WTC11 (cell line): ENCODE results near the gene SLC27A6. TPM values are rescaled to one million over a fixed set of nuclear protein-coding genes. Genes with fewer than 3 reads are reported as not detected.
"Not testable (repeated sequence)": the region's sequence is repeated elsewhere in the genome, so short reads cannot be mapped to it uniquely, and the experiment has no call there.

Experiments used
- ATAC-seq: fragments of 200-7000 bp; cut with Tn5 transposase; 2 replicates; pipeline ENCODE4 v1.10.0; 2021; ENCODE audit warnings: mild to moderate bottlenecking, moderate library complexity
- CTCF ChIA-PET: fragments of 300-600 bp; sonication (Branson Sonifier 250); formaldehyde crosslinking; loops from one replicate; lab custom pipeline; 2021; ENCODE audit warnings: antibody characterized with exemption; lab: Charles Lee
- POLR2A ChIA-PET: fragments of 350-600 bp; sonication (Branson Sonifier 250); formaldehyde crosslinking; loops from one replicate; lab custom pipeline; 2021; ENCODE audit warnings: antibody characterized with exemption; lab: Charles Lee
- DNase-seq: peaks from one replicate; pipeline ENCODE4 v3.0.0; 2021; ENCODE audit warnings: low spot score
- H3K27ac Mint-ChIP-seq: 2 replicates; pipeline ENCODE4 v1.8.0; 2021; ENCODE audit warnings: mixed read lengths
- H3K27me3 Mint-ChIP-seq: 2 replicates; pipeline ENCODE4 v1.8.0; 2021; ENCODE audit warnings: low read depth, mild to moderate bottlenecking, moderate library complexity, mixed read lengths
- H3K36me3 Mint-ChIP-seq: 2 replicates; pipeline ENCODE4 v1.8.0; 2021; ENCODE audit warnings: mixed read lengths
- H3K4me1 Mint-ChIP-seq: 2 replicates; pipeline ENCODE4 v1.8.0; 2022; ENCODE audit warnings: mixed read lengths
- H3K4me3 Mint-ChIP-seq: 2 replicates; pipeline ENCODE4 v1.8.0; 2021; ENCODE audit warnings: mild to moderate bottlenecking, moderate library complexity, mixed read lengths
- H3K9me3 Mint-ChIP-seq: 2 replicates; pipeline ENCODE4 v1.8.0; 2021; ENCODE audit warnings: mixed read lengths
- CBFB ChIP-seq: sonication (generic); formaldehyde crosslinking; IDR thresholded peaks from 2 replicates; pipeline ENCODE4 v1.8.1; 2022; ENCODE audit warnings: mild to moderate bottlenecking, low read depth, missing genetic modification reagents
- CREM ChIP-seq: sonication (generic); formaldehyde crosslinking; IDR thresholded peaks from 2 replicates; pipeline ENCODE4 v1.8.1; 2022; ENCODE audit warnings: mild to moderate bottlenecking, missing genetic modification reagents, moderate library complexity
- FOXJ3 ChIP-seq: sonication (generic); formaldehyde crosslinking; IDR thresholded peaks from 2 replicates; pipeline ENCODE4 v1.9.0; 2021; ENCODE audit warnings: missing genetic modification reagents, mild to moderate bottlenecking, borderline replicate concordance
- MXD4 ChIP-seq: fragments of 250-450 bp; sonication (Bioruptor Pico); IDR thresholded peaks from 2 replicates; pipeline ENCODE4 v1.8.0; 2021; ENCODE audit warnings: mild to moderate bottlenecking, moderate library complexity, borderline replicate concordance
- NFATC4 ChIP-seq: fragments of 250-450 bp; sonication (Bioruptor Pico); IDR thresholded peaks from 2 replicates; pipeline ENCODE4 v1.9.0; 2021; ENCODE audit warnings: mild to moderate bottlenecking
- NR2C2 ChIP-seq: sonication (generic); formaldehyde crosslinking; IDR thresholded peaks from 2 replicates; pipeline ENCODE4 v1.8.0; 2022; ENCODE audit warnings: mild to moderate bottlenecking, missing genetic modification reagents
- NR3C1 ChIP-seq: sonication (generic); formaldehyde crosslinking; conservative IDR thresholded peaks from 2 replicates; pipeline ENCODE4 v1.8.1; 2023; ENCODE audit warnings: low read depth, mild to moderate bottlenecking, missing genetic modification reagents
- RELA ChIP-seq: sonication (generic); formaldehyde crosslinking; IDR thresholded peaks from 2 replicates; pipeline ENCODE4 v1.8.1; 2022; ENCODE audit warnings: missing genetic modification reagents, mild to moderate bottlenecking, borderline replicate concordance
- SOX15 ChIP-seq: fragments of 250-450 bp; sonication (Bioruptor Pico); IDR thresholded peaks from 2 replicates; pipeline ENCODE4 v1.9.0; 2021; ENCODE audit warnings: mild to moderate bottlenecking
- SP1 ChIP-seq: sonication (generic); formaldehyde crosslinking; conservative IDR thresholded peaks from 2 replicates; pipeline ENCODE4 v1.8.1; 2022; ENCODE audit warnings: missing genetic modification reagents
- STAT6 ChIP-seq: sonication (generic); formaldehyde crosslinking; conservative IDR thresholded peaks from 2 replicates; pipeline ENCODE4 v1.8.1; 2023; ENCODE audit warnings: mild to moderate bottlenecking, low read depth, missing genetic modification reagents, moderate library complexity
- TEAD1 ChIP-seq: sonication (generic); formaldehyde crosslinking; IDR thresholded peaks from 2 replicates; pipeline ENCODE4 v1.8.0; 2022; ENCODE audit warnings: mild to moderate bottlenecking, missing genetic modification reagents
- total RNA-seq: library from RNA; stranded (reverse); gene quantifications from 3 replicates; pipeline ENCODE4 v1.2.3, GENCODE V29; 2021
- TF ChIP-seq, protein P1 (sequence below): fragments of 250-450 bp; sonication (Bioruptor Pico); IDR thresholded peaks from 2 replicates; pipeline ENCODE4 v1.9.0; 2021; ENCODE audit warnings: mild to moderate bottlenecking, borderline replicate concordance
- TF ChIP-seq, protein P2 (sequence below): sonication (generic); formaldehyde crosslinking; IDR thresholded peaks from 2 replicates; pipeline ENCODE4 v1.8.1; 2023; ENCODE audit warnings: mild to moderate bottlenecking, missing genetic modification reagents
- TF ChIP-seq, protein P3 (sequence below): fragments of 250-450 bp; sonication (Bioruptor Pico); IDR thresholded peaks from 2 replicates; pipeline ENCODE4 v1.9.0; 2021; ENCODE audit warnings: moderate library complexity, mild to moderate bottlenecking, inconsistent platforms, borderline replicate concordance
- TF ChIP-seq, protein P4 (sequence below): fragments of 250-450 bp; sonication (Bioruptor Pico); IDR thresholded peaks from 2 replicates; pipeline ENCODE4 v1.9.0; 2021; ENCODE audit warnings: mild to moderate bottlenecking
- TF ChIP-seq, protein P5 (sequence below): sonication (generic); formaldehyde crosslinking; IDR thresholded peaks from 2 replicates; pipeline ENCODE4 v1.8.0; 2022; ENCODE audit warnings: missing genetic modification reagents

The SLC27A6 gene
- total RNA-seq, 1 experiment from 2014 or later, result 3.6 TPM

DNA sequence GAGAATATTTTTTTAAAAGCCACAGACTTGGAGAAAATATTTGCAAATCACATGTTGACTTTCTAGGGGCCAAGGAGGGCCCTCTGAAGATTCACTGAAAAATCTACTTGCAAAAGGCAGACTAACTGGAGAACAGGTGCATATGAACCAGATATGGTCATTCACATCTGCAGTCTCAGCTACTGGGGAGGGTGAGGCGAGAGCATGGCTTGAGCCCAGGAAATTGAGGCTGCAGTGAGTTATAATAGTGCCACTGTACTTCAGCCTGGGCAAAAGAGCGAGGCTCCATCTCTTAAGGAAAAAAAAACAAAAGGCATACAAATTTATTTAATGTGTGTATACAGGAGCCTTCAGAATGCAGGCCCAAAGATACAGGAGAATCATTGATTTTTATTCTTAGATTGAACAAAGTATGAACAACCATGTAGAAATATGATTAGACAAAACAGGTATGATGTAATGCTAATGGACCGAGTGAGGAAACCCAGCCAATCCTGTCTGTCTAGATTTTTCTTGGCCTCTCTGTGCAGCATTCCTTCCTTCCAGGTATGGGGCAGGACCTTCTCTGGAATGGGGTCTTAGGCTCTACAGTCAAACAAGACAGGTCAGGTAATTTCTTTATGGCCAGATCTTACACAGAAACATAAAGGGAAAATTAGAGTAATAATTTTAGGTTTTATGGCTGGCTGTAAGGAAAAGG lies 15.3 kb upstream of the SLC27A6 start (continued):
- TF ChIP-seq, protein P1, sequence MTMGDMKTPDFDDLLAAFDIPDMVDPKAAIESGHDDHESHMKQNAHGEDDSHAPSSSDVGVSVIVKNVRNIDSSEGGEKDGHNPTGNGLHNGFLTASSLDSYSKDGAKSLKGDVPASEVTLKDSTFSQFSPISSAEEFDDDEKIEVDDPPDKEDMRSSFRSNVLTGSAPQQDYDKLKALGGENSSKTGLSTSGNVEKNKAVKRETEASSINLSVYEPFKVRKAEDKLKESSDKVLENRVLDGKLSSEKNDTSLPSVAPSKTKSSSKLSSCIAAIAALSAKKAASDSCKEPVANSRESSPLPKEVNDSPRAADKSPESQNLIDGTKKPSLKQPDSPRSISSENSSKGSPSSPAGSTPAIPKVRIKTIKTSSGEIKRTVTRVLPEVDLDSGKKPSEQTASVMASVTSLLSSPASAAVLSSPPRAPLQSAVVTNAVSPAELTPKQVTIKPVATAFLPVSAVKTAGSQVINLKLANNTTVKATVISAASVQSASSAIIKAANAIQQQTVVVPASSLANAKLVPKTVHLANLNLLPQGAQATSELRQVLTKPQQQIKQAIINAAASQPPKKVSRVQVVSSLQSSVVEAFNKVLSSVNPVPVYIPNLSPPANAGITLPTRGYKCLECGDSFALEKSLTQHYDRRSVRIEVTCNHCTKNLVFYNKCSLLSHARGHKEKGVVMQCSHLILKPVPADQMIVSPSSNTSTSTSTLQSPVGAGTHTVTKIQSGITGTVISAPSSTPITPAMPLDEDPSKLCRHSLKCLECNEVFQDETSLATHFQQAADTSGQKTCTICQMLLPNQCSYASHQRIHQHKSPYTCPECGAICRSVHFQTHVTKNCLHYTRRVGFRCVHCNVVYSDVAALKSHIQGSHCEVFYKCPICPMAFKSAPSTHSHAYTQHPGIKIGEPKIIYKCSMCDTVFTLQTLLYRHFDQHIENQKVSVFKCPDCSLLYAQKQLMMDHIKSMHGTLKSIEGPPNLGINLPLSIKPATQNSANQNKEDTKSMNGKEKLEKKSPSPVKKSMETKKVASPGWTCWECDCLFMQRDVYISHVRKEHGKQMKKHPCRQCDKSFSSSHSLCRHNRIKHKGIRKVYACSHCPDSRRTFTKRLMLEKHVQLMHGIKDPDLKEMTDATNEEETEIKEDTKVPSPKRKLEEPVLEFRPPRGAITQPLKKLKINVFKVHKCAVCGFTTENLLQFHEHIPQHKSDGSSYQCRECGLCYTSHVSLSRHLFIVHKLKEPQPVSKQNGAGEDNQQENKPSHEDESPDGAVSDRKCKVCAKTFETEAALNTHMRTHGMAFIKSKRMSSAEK, result no peak
- no peak for TF ChIP-seq CREM (CRISPR knock-in tag)
- no peak for TF ChIP-seq MXD4 (CRISPR knock-in tag)
- TF ChIP-seq, protein P2, sequence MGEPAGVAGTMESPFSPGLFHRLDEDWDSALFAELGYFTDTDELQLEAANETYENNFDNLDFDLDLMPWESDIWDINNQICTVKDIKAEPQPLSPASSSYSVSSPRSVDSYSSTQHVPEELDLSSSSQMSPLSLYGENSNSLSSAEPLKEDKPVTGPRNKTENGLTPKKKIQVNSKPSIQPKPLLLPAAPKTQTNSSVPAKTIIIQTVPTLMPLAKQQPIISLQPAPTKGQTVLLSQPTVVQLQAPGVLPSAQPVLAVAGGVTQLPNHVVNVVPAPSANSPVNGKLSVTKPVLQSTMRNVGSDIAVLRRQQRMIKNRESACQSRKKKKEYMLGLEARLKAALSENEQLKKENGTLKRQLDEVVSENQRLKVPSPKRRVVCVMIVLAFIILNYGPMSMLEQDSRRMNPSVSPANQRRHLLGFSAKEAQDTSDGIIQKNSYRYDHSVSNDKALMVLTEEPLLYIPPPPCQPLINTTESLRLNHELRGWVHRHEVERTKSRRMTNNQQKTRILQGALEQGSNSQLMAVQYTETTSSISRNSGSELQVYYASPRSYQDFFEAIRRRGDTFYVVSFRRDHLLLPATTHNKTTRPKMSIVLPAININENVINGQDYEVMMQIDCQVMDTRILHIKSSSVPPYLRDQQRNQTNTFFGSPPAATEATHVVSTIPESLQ, result no peak
- no peak for TF ChIP-seq RELA (CRISPR knock-in tag)
- TF ChIP-seq SP1 (CRISPR knock-in tag), result no peak
- TF ChIP-seq, protein P3, sequence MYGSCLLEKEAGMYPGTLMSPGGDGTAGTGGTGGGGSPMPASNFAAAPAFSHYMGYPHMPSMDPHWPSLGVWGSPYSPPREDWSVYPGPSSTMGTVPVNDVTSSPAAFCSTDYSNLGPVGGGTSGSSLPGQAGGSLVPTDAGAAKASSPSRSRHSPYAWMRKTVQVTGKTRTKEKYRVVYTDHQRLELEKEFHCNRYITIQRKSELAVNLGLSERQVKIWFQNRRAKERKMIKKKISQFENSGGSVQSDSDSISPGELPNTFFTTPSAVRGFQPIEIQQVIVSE, result no peak
- TF ChIP-seq, all 79 proteins: peak for 0

GRCh38 chr5:128951301-128951700 lies 14.0 kb upstream of the SLC27A6 start:
- H3K4me1 Mint-ChIP-seq, H3K27ac Mint-ChIP-seq, H3K4me3 Mint-ChIP-seq, DNase-seq, ATAC-seq, CTCF ChIA-PET, POLR2A ChIA-PET, H3K36me3 Mint-ChIP-seq, H3K27me3 Mint-ChIP-seq, H3K9me3 Mint-ChIP-seq: not testable (repeated sequence)

DNA sequence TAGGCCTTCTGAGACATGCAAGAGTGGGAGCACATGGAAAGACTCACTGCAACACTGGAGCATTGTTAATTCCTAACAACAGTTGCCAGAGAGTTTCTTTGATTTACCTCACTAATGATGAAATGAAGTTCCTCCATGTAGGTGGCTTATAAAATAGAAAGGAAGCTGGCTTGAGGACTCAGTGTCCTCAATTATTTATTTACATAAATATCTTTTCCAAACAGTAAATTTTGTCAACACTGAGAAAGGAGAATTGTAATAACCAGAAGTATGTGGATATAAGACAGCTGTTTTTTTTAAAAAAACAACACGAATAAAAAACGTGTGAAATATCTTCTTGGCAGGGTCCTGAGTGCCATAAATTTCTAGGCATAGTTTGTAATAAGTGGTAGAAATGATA lies 9.1 kb upstream of the SLC27A6 start:
- ATAC-seq, result no peak
- no peak overlapping the region for H3K4me3 Mint-ChIP-seq
- no peak overlapping the region for H3K27ac Mint-ChIP-seq
- POLR2A ChIA-PET, result no interaction called here
- H3K27me3 Mint-ChIP-seq, result 0 out of 2 replicates have a peak, but pooled peaks cover 3% of the 10 kb centered on the region
- no peak for DNase-seq
- CTCF ChIA-PET, result no interaction called here
- no peaks in the 10 kb centered on the region for H3K4me1 Mint-ChIP-seq
- H3K9me3 Mint-ChIP-seq, result peaks cover 21% of the 10 kb centered on the region
- H3K36me3 Mint-ChIP-seq, result peaks cover 5% of the 10 kb centered on the region; the same call in 1 of the 2 replicates
- TF ChIP-seq SP1 (CRISPR knock-in tag) (no peak), STAT6 (no peak), NR2C2 (no peak), NFATC4 (CRISPR knock-in tag) (no peak), SOX15 (no peak), TEAD1 (CRISPR knock-in tag) (no peak), NR3C1 (CRISPR knock-in tag) (no peak), CBFB (CRISPR knock-in tag) (no peak), FOXJ3 (CRISPR knock-in tag) (no peak)
- TF ChIP-seq, protein P4, sequence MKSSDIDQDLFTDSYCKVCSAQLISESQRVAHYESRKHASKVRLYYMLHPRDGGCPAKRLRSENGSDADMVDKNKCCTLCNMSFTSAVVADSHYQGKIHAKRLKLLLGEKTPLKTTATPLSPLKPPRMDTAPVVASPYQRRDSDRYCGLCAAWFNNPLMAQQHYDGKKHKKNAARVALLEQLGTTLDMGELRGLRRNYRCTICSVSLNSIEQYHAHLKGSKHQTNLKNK, result no peak
- TF ChIP-seq, protein P5, sequence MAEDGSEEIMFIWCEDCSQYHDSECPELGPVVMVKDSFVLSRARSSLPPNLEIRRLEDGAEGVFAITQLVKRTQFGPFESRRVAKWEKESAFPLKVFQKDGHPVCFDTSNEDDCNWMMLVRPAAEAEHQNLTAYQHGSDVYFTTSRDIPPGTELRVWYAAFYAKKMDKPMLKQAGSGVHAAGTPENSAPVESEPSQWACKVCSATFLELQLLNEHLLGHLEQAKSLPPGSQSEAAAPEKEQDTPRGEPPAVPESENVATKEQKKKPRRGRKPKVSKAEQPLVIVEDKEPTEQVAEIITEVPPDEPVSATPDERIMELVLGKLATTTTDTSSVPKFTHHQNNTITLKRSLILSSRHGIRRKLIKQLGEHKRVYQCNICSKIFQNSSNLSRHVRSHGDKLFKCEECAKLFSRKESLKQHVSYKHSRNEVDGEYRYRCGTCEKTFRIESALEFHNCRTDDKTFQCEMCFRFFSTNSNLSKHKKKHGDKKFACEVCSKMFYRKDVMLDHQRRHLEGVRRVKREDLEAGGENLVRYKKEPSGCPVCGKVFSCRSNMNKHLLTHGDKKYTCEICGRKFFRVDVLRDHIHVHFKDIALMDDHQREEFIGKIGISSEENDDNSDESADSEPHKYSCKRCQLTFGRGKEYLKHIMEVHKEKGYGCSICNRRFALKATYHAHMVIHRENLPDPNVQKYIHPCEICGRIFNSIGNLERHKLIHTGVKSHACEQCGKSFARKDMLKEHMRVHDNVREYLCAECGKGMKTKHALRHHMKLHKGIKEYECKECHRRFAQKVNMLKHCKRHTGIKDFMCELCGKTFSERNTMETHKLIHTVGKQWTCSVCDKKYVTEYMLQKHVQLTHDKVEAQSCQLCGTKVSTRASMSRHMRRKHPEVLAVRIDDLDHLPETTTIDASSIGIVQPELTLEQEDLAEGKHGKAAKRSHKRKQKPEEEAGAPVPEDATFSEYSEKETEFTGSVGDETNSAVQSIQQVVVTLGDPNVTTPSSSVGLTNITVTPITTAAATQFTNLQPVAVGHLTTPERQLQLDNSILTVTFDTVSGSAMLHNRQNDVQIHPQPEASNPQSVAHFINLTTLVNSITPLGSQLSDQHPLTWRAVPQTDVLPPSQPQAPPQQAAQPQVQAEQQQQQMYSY, result no peak
- TF ChIP-seq, protein P3, result no peak
